GM10266 (cell line): ENCODE measurements around the gene OR2H1.
"Not testable (repeated sequence)": the region's sequence is repeated elsewhere in the genome, so short reads cannot be mapped to it uniquely, and the experiment has no call there.

ENCODE experiments used
- DNase-seq: peaks from one replicate; pipeline ENCODE4 v3.0.0; 2012; ENCODE audit errors: extremely low spot score
- CTCF ChIP-seq: IDR thresholded peaks from 2 replicates; pipeline ENCODE4 v1.5.1; 2012; ENCODE audit warnings: mild to moderate bottlenecking, low read depth; ENCODE audit not compliant: control insufficient read depth, insufficient read depth; ENCODE audit errors: missing control alignments

The OR2H1 gene

DNA sequence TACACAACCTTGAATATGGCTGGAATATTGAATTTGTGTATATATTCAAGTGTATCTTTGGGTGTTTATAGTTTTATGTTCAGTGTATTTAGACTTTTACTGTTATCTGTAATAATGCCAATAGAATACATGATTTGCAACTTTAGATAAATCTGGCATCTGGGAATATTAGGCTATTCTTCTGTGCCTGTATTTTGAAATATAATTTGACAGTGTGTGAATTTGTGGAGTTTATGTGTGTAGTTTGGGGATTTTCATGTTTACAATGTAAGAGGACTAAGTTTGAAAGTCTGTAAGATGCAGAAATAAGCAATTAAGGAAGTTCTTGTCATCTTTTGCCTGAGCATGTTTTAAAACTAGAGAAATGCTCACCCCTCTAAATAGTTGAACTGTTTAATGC is 17.9 kb upstream of the OR2H1 start, which contains the start of gene OR10C1:
Gene OR10C1 (plus strand): TSS at position 301 of the 400 bp plus-strand sequence. CDS start 710 bp downstream, outside the sequence.
- no peak for DNase-seq
- no peak for TF ChIP-seq CTCF

DNA sequence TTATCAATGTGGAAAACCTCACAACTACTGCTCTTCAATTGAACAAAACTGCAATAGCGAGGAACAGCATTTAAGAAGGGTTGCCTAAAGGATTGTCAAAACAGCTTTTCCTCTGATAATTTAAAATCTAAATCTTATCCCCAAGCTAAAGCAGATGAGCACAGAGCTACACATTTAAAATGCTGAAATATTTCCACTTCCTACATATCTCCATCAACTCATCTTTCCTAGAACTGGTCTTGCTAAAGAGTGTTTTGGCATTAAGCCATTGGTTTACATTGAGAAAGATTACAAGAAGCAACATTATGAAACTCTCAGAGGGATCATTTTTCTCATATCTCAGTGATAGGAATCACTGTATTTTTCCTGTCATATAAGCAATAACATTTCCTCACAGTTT is 14.2 kb upstream of the OR2H1 start:
- DNase-seq = no peak
- no peak for TF ChIP-seq CTCF

DNA sequence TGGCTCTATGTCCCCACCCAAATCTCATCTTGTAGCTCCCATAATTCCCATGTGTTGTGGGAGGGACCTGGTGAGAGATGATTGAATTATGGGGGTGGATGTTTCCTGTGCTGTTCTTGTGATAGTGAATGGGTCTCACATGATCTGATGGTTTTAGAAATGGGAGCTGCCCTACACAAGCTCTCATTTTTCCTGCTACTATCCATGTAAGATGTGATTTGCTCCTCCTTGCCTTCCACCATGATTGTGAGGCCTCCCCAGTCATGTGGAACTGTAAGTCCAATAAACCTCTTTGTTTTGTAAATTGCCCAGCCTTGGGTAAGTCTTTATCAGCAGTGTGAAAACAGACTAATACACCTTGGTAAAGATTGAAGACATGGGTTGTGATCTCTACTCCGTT is 12.9 kb upstream of the OR2H1 start:
- not testable (repeated sequence) for DNase-seq

- TF ChIP-seq CTCF = no peak
- no peak for DNase-seq
These were observed 9.3 kb upstream of the OR2H1 start for GRCh38 chr6:29447670-29448069.

DNA sequence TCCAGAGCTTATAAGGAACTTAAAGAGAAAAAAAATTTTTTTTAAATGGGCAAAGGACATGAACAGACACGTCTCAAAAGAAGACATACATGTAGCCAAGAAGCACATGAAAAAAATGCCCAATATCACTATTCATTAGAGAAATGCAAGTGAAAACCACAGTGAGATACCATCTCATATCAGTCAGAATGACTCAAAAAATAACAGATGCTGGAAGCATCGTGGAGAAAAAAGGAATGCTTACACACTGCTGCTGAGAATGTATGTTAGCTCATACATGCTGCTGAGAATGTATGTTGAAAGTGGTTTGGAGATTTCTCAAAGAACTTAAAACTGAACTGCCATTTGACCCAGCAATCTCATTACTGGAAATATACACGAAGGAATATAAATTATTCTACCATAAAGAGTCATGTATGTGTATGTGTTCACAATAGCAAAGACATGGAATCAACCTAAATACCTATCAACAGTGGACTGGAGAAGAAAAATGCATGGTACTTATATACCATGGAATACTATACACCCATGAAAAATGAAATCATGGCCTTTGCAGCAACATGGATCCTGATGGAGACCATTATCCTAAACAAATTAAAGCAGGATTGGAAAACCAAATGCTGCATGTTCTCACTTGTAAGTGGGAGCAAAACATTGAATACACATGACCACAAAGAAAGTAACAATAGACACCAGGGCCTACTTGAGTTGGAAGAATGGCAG is 5.3 kb upstream of the OR2H1 start:
- DNase-seq = no peak
- no peak for TF ChIP-seq CTCF

DNA sequence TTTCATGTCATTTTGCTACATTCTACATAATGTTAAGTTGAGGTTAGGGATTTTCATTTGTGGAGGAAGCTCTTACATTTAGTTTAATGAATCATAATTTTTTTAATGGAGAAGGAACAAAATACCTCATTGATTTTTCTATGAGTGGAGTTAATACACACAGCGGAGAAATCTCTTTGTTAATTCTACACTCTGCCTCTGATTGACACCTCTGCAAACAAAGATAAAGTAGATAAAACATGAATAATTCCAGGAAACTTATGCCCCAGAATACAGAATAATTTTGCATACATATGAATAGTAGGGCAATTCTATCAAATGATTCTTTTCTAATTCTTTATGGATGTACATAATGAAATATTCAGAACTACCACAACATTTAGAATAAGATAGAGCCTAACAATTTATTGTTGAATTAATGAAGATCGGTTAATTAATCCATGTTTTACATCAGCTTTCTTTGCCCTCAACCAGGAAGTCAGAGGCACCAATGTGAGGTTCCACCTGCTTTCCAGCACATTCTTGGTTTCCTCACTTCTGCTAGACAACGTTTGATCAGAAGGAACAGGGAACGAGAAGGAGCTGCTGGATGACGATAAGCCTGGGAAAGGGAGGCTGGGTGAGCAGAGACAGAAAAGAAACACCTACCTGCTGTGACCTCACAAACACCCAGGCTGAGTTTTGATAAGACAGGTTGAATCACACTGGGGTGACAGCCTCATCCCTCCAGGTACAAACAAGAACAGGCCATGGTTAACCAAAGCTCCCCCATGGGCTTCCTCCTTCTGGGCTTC is 4.3 kb downstream of the OR2H1 start:
- no peak for DNase-seq
- TF ChIP-seq CTCF = no peak

DNA sequence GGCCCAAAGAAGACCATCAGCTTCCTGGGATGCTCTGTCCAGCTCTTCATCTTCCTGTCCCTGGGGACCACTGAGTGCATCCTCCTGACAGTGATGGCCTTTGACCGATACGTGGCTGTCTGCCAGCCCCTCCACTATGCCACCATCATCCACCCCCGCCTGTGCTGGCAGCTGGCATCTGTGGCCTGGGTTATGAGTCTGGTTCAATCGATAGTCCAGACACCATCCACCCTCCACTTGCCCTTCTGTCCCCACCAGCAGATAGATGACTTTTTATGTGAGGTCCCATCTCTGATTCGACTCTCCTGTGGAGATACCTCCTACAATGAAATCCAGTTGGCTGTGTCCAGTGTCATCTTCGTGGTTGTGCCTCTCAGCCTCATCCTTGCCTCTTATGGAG is 5.1 kb downstream of the OR2H1 start:
- TF ChIP-seq CTCF = no peak
- no peak for DNase-seq

DNA sequence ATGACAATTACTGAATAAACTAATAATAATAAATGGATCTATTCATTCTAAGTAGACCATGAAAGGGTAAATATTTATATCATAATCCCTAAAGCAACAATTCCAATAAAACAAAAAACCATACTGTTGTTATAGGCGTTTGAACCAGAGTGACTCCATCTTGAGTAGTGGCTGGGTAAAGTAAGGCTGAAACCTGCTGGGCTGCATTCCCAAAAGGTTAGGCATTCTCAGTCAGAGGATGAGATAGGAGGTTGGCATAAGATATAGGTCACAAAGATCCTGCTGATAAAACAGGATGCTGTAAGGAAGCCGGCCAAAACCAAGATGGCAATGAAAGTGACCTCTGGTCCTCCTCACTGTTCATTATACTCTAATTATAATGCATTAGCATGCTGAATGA is 8.3 kb downstream of the OR2H1 start:
- DNase-seq = no peak
- no peak for TF ChIP-seq CTCF
